Gastrocnemius medialis (tissue), 4 donors: ENCODE data around the gene ATL1.

Experiments used
- POLR2A ChIP-seq, 2 donors: fragments of 450-650 bp; IDR thresholded peaks; one replicate each; pipeline ENCODE4 v1.6.1; 2017; ENCODE audit warnings: antibody characterized with exemption in 2 of 2, mild to moderate bottlenecking in 2 of 2, moderate library complexity in 2 of 2
- TF ChIP-seq, protein P1 (sequence below), 5 experiments: fragments of 450-650 bp in 3 of 5; fragments of 200-600 bp in 2 of 5; sonication (generic) in 2 of 5; IDR thresholded peaks in 4 of 5; conservative IDR thresholded peaks in 1 of 5; 1 replicate in 4 of 5; 2 replicates in 1 of 5; pipeline ENCODE4 v1.5.1; 2016 to 2019; ENCODE audit warnings: antibody characterized with exemption in 5 of 5, mild to moderate bottlenecking in 3 of 5, moderate library complexity in 3 of 5

DNA sequence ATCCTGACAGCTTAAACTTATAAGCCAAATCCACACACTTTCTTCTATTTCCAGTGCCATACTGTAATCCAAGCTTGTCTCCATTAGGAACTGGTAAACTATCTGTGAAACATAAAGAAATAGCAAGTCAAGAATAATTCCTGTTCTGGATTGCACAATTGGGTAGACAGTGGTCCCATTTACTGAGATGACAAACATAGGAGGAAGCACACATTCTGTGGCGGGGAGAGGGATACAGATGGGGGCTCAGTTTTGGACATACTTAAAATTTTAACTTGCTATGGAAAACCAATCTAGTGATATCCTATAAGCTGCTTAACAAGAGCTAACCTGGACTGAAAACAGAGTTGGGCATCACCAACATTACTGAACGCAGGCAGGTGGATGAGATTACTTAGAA, 43.9 kb upstream of the ATL1 start:
- TF ChIP-seq POLR2A (IDR thresholded peaks at IDR 0.05): no peak
- TF ChIP-seq, protein P1, sequence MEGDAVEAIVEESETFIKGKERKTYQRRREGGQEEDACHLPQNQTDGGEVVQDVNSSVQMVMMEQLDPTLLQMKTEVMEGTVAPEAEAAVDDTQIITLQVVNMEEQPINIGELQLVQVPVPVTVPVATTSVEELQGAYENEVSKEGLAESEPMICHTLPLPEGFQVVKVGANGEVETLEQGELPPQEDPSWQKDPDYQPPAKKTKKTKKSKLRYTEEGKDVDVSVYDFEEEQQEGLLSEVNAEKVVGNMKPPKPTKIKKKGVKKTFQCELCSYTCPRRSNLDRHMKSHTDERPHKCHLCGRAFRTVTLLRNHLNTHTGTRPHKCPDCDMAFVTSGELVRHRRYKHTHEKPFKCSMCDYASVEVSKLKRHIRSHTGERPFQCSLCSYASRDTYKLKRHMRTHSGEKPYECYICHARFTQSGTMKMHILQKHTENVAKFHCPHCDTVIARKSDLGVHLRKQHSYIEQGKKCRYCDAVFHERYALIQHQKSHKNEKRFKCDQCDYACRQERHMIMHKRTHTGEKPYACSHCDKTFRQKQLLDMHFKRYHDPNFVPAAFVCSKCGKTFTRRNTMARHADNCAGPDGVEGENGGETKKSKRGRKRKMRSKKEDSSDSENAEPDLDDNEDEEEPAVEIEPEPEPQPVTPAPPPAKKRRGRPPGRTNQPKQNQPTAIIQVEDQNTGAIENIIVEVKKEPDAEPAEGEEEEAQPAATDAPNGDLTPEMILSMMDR (IDR thresholded peaks at IDR 0.05 in 4 of 5, conservative IDR thresholded peaks at IDR 0.05 in 1 of 5): no peak
